ENCODE results near the gene PDZRN3. TPM values are rescaled to one million over a fixed set of nuclear protein-coding genes. Genes with fewer than 3 reads are reported as not detected.
"Not testable (repeated sequence)": the region's sequence is repeated elsewhere in the genome, so short reads cannot be mapped to it uniquely, and the experiment has no call there.

Gene PDZRN3
- total RNA-seq, 1 experiment from 2014 or later = 0.55 TPM

- no peak for DNase-seq (ENCODE audit: low read depth)
Observed at GRCh38 chr3:73465926-73466325, 158.8 kb downstream of the PDZRN3 start.

GRCh38 chr3:73464126-73464525 lies 160.6 kb downstream of the PDZRN3 start:
- not testable (repeated sequence) for DNase-seq (ENCODE audit: low read depth)

- DNase-seq (ENCODE audit: low read depth) = no peak
Observed at GRCh38 chr3:73461547-73461946, 163.2 kb downstream of the PDZRN3 start.

- no peak for DNase-seq (ENCODE audit: low read depth)
Observed at GRCh38 chr3:73459711-73460110, 165.0 kb downstream of the PDZRN3 start.

- DNase-seq (ENCODE audit: low read depth) = no peak
Observed at GRCh38 chr3:73453666-73454065, 171.1 kb downstream of the PDZRN3 start.

- no peak for DNase-seq (ENCODE audit: low read depth)
Observed at GRCh38 chr3:73452729-73453128, 172.0 kb downstream of the PDZRN3 start.

GRCh38 chr3:73451301-73451944 lies 173.3 kb downstream of the PDZRN3 start:
- DNase-seq (ENCODE audit: low read depth) = no peak

- DNase-seq (ENCODE audit: low read depth) = no peak
Observed at GRCh38 chr3:73449774-73450173, 175.0 kb downstream of the PDZRN3 start.

GRCh38 chr3:73448761-73449301 lies 175.9 kb downstream of the PDZRN3 start:
- no peak for DNase-seq (ENCODE audit: low read depth)

GRCh38 chr3:73448041-73448440 lies 176.7 kb downstream of the PDZRN3 start:
- DNase-seq (ENCODE audit: low read depth) = no peak

- DNase-seq (ENCODE audit: low read depth) = no peak
Observed at GRCh38 chr3:73447111-73447510, 177.6 kb downstream of the PDZRN3 start.

- no peak for DNase-seq (ENCODE audit: low read depth)
Observed at GRCh38 chr3:73446467-73447110, 178.2 kb downstream of the PDZRN3 start.

GRCh38 chr3:73442886-73443285 lies 181.9 kb downstream of the PDZRN3 start:
- DNase-seq (ENCODE audit: low read depth) = no peak

- no peak for DNase-seq (ENCODE audit: low read depth)
Observed at GRCh38 chr3:73442152-73442551, 182.6 kb downstream of the PDZRN3 start.

GRCh38 chr3:73437828-73438227 lies 186.9 kb downstream of the PDZRN3 start:
- DNase-seq (ENCODE audit: low read depth) = no peak

GRCh38 chr3:73435055-73435454 lies 189.7 kb downstream of the PDZRN3 start:
- no peak for DNase-seq (ENCODE audit: low read depth)

GRCh38 chr3:73433687-73434086 lies 191.1 kb downstream of the PDZRN3 start:
- DNase-seq (ENCODE audit: low read depth) = no peak

GRCh38 chr3:73433079-73433478 lies 191.7 kb downstream of the PDZRN3 start:
- DNase-seq (ENCODE audit: low read depth) = no peak

- no peak for DNase-seq (ENCODE audit: low read depth)
Observed at GRCh38 chr3:73432706-73433032, 192.1 kb downstream of the PDZRN3 start.

- peak; percentile 33 for DNase-seq (ENCODE audit: low read depth)
Observed at GRCh38 chr3:73432023-73432705, 192.6 kb downstream of the PDZRN3 start.

GRCh38 chr3:73431183-73431900 lies 193.4 kb downstream of the PDZRN3 start:
- no peak for DNase-seq (ENCODE audit: low read depth)

All from HT1080 (cell line).